AG10803 (cell line): Measurements from ENCODE around the gene SGK2.

Source experiments
- DNase-seq: peaks from one replicate; pipeline ENCODE4 v3.0.0; 2010; ENCODE audit warnings: low read depth
- H3K4me3 ChIP-seq: 2 replicates; pipeline ENCODE4 v1.5.1; 2011; ENCODE audit warnings: mild to moderate bottlenecking, low read length, control low read depth
- CTCF ChIP-seq: conservative IDR thresholded peaks from 2 replicates; pipeline ENCODE4 v1.5.1; 2011; ENCODE audit warnings: mild to moderate bottlenecking, low read length, control low read depth, inconsistent platforms

The SGK2 gene

GRCh38 chr20:43564455-43564854, 5.6 kb downstream of the SGK2 start:
- no peak overlapping the region for H3K4me3 ChIP-seq
- DNase-seq, result no peak
- TF ChIP-seq CTCF, result no peak

- TF ChIP-seq CTCF, result no peak
- DNase-seq, result no peak
- H3K4me3 ChIP-seq, result no peak overlapping the region
Measured at GRCh38 chr20:43564993-43565757, 6.3 kb downstream of the SGK2 start.

GRCh38 chr20:43565758-43566104, 6.9 kb downstream of the SGK2 start:
- no peak for TF ChIP-seq CTCF
- no peak overlapping the region for H3K4me3 ChIP-seq
- DNase-seq, result no peak

- no peak overlapping the region for H3K4me3 ChIP-seq
- TF ChIP-seq CTCF, result no peak
- no peak for DNase-seq
Measured at GRCh38 chr20:43567477-43567876, 8.7 kb downstream of the SGK2 start.

GRCh38 chr20:43568706-43569105, 9.9 kb downstream of the SGK2 start:
- TF ChIP-seq CTCF, result no peak
- no peak overlapping the region for H3K4me3 ChIP-seq
- DNase-seq, result no peak

- no peak for TF ChIP-seq CTCF
- no peak overlapping the region for H3K4me3 ChIP-seq
Measured at GRCh38 chr20:43569282-43569681, 10.5 kb downstream of the SGK2 start.

GRCh38 chr20:43570496-43570895, 11.7 kb downstream of the SGK2 start:
- no peak overlapping the region for H3K4me3 ChIP-seq
- TF ChIP-seq CTCF, result no peak
- no peak for DNase-seq

More at GRCh38 chr20:43569282-43569681, 10.5 kb downstream of the SGK2 start:
- DNase-seq, result no peak
